SJCRH30 (cell line): Measurements from ENCODE around the gene LHX3. TPM values are rescaled to one million over a fixed set of nuclear protein-coding genes. Genes with fewer than 3 reads are reported as not detected.

Experiments
- DNase-seq, 2 experiments: peaks; one replicate each; pipeline ENCODE4 v3.0.0-alpha.2; 2015 to 2020
- H3K27ac ChIP-seq: fragments of 250-450 bp; sonication (Bioruptor Pico); 2 replicates; pipeline ENCODE4 v1.5.1; 2020; ENCODE audit warnings: mild to moderate bottlenecking, moderate library complexity
- H3K27me3 ChIP-seq: fragments of 250-450 bp; sonication (Bioruptor Pico); 2 replicates; pipeline ENCODE4 v1.5.1; 2020; ENCODE audit warnings: mild to moderate bottlenecking, moderate library complexity
- H3K36me3 ChIP-seq: fragments of 250-450 bp; sonication (Bioruptor Pico); 2 replicates; pipeline ENCODE4 v1.5.1; 2020; ENCODE audit warnings: mild to moderate bottlenecking, moderate library complexity
- H3K4me1 ChIP-seq: fragments of 250-450 bp; sonication (Bioruptor Pico); 2 replicates; pipeline ENCODE4 v1.5.1; 2020; ENCODE audit warnings: mild to moderate bottlenecking, moderate library complexity
- H3K4me3 ChIP-seq: fragments of 250-450 bp; sonication (Bioruptor Pico); 2 replicates; pipeline ENCODE4 v1.5.1; 2020; ENCODE audit warnings: mild to moderate bottlenecking, moderate library complexity
- H3K9me3 ChIP-seq: fragments of 250-450 bp; sonication (Bioruptor Pico); replicated peaks from 2 replicates; pipeline ENCODE4 v1.5.1; 2020; ENCODE audit warnings: mild to moderate bottlenecking, moderate library complexity
- total RNA-seq: library from RNA; depleted of rRNA; stranded (reverse); fragments of >200 nt; shearing (Covaris generic); gene quantifications from 2 replicates; pipeline ENCODE4 v1.2.3, GENCODE V29; 2014

LHX3 gene
- total RNA-seq, 1 experiment from 2014 or later: not detected

- Histone ChIP-seq H3K4me3 (no peak overlapping the region), H3K36me3 (peaks cover 22% of the 10 kb centered on the region), H3K9me3 (no peaks in the 10 kb centered on the region), H3K4me1 (peaks cover 21% of the 10 kb centered on the region), H3K27ac (no peak overlapping the region), H3K27me3 (no peaks in the 10 kb centered on the region)
- no peak for DNase-seq
These were observed 31.0 kb upstream of the LHX3 start for GRCh38 chr9:136235709-136236455.

- Histone ChIP-seq H3K36me3 (peaks cover 22% of the 10 kb centered on the region), H3K4me1 (peaks cover 21% of the 10 kb centered on the region), H3K4me3 (no peak overlapping the region), H3K9me3 (no peaks in the 10 kb centered on the region), H3K27me3 (no peaks in the 10 kb centered on the region), H3K27ac (no peak overlapping the region)
- no peak for DNase-seq
These were observed 30.2 kb upstream of the LHX3 start for GRCh38 chr9:136235171-136235570.

GRCh38 chr9:136234597-136234996 lies 29.7 kb upstream of the LHX3 start:
- Histone ChIP-seq H3K27ac (no peak overlapping the region), H3K9me3 (no peaks in the 10 kb centered on the region), H3K4me3 (no peak overlapping the region), H3K36me3 (peaks cover 22% of the 10 kb centered on the region), H3K27me3 (no peaks in the 10 kb centered on the region), H3K4me1 (peaks cover 21% of the 10 kb centered on the region)
- no peak for DNase-seq

- peaks cover 21% of the 10 kb centered on the region for H3K4me1 ChIP-seq
- H3K9me3 ChIP-seq: no peaks in the 10 kb centered on the region
- no peaks in the 10 kb centered on the region for H3K27me3 ChIP-seq
- H3K4me3 ChIP-seq: no peak overlapping the region
- peak overlapping the region; percentile 9; the same call in 1 of the 2 replicates for H3K27ac ChIP-seq
- no peak for DNase-seq
- peaks cover 22% of the 10 kb centered on the region for H3K36me3 ChIP-seq
These were observed 28.9 kb upstream of the LHX3 start for GRCh38 chr9:136233868-136234267.

GRCh38 chr9:136233411-136233810 lies 28.5 kb upstream of the LHX3 start:
- peak in 1 of 2 experiments; percentile 52 for DNase-seq

GRCh38 chr9:136232969-136233368 lies 28.0 kb upstream of the LHX3 start:
- peak; percentile 56 to 71 for DNase-seq
- Histone ChIP-seq H3K36me3 (peaks cover 24% of the 10 kb centered on the region), H3K27me3 (no peaks in the 10 kb centered on the region), H3K27ac (peak overlapping the region; percentile 9; the same call in 1 of the 2 replicates), H3K4me1 (peaks cover 17% of the 10 kb centered on the region), H3K4me3 (no peak overlapping the region), H3K9me3 (no peaks in the 10 kb centered on the region)

More at GRCh38 chr9:136233411-136233810, 28.5 kb upstream of the LHX3 start:
- Histone ChIP-seq H3K4me1 (peaks cover 21% of the 10 kb centered on the region), H3K4me3 (no peak overlapping the region), H3K27me3 (no peaks in the 10 kb centered on the region), H3K36me3 (peaks cover 22% of the 10 kb centered on the region), H3K9me3 (no peaks in the 10 kb centered on the region), H3K27ac (peak overlapping the region; percentile 9; the same call in 1 of the 2 replicates)

GRCh38 chr9:136231478-136232297 lies 26.8 kb upstream of the LHX3 start:
- Histone ChIP-seq H3K27ac (no peak overlapping the region), H3K27me3 (no peaks in the 10 kb centered on the region), H3K9me3 (no peaks in the 10 kb centered on the region), H3K4me1 (peaks cover 14% of the 10 kb centered on the region), H3K36me3 (peaks cover 24% of the 10 kb centered on the region), H3K4me3 (no peak overlapping the region)
- DNase-seq: no peak

GRCh38 chr9:136230773-136231172 lies 25.8 kb upstream of the LHX3 start:
- Histone ChIP-seq H3K27me3 (no peaks in the 10 kb centered on the region), H3K36me3 (peaks cover 26% of the 10 kb centered on the region), H3K4me3 (no peak overlapping the region), H3K9me3 (no peaks in the 10 kb centered on the region), H3K4me1 (peaks cover 14% of the 10 kb centered on the region), H3K27ac (no peak overlapping the region)
- no peak for DNase-seq

GRCh38 chr9:136230365-136230764 lies 25.4 kb upstream of the LHX3 start:
- no peak for DNase-seq
- Histone ChIP-seq H3K27ac (no peak overlapping the region), H3K9me3 (no peaks in the 10 kb centered on the region), H3K27me3 (no peaks in the 10 kb centered on the region), H3K4me1 (peaks cover 14% of the 10 kb centered on the region), H3K4me3 (no peak overlapping the region), H3K36me3 (peaks cover 22% of the 10 kb centered on the region)

GRCh38 chr9:136229096-136230065 lies 24.5 kb upstream of the LHX3 start:
- no peaks in the 10 kb centered on the region for H3K9me3 ChIP-seq
- no peak overlapping the region for H3K4me3 ChIP-seq
- H3K36me3 ChIP-seq: peaks cover 18% of the 10 kb centered on the region
- no peak for DNase-seq
- H3K27ac ChIP-seq: no peak overlapping the region
- H3K27me3 ChIP-seq: no peaks in the 10 kb centered on the region
- H3K4me1 ChIP-seq: peaks cover 14% of the 10 kb centered on the region

GRCh38 chr9:136228107-136228875 lies 23.4 kb upstream of the LHX3 start:
- Histone ChIP-seq H3K9me3 (no peaks in the 10 kb centered on the region), H3K4me3 (no peak overlapping the region), H3K27ac (no peak overlapping the region), H3K4me1 (peaks cover 5% of the 10 kb centered on the region), H3K36me3 (peaks cover 22% of the 10 kb centered on the region), H3K27me3 (no peaks in the 10 kb centered on the region)
- DNase-seq: no peak

- H3K4me1 ChIP-seq: no peaks in the 10 kb centered on the region; the same call in 1 of the 2 replicates
- H3K27ac ChIP-seq: no peak overlapping the region
- no peaks in the 10 kb centered on the region for H3K9me3 ChIP-seq
- peaks cover 26% of the 10 kb centered on the region for H3K36me3 ChIP-seq
- no peaks in the 10 kb centered on the region for H3K27me3 ChIP-seq
- H3K4me3 ChIP-seq: no peak overlapping the region
- DNase-seq: no peak
These were observed 21.9 kb upstream of the LHX3 start for GRCh38 chr9:136226680-136227407.
